Hepatic stellate cell (primary cell): ENCODE data around the gene LARP1.

Experiments used
- DNase-seq: peaks from one replicate; pipeline ENCODE4 v3.0.0; 2011; ENCODE audit warnings: low spot score

Gene LARP1

GRCh38 chr5:154858297-154858971, 103.3 kb downstream of the LARP1 start, which contains the start of gene CNOT8:
Gene CNOT8, plus strand, starts transcription at chr5:154858627. Its CDS starts 4,652 bp downstream, at chr5:154863279.
- DNase-seq = peak; percentile 90

- DNase-seq = no peak
These were observed 104.0 kb downstream of the LARP1 start for GRCh38 chr5:154858972-154859871.

- no peak for DNase-seq
These were observed 104.9 kb downstream of the LARP1 start for GRCh38 chr5:154860123-154860522.

GRCh38 chr5:154860765-154861164, 105.6 kb downstream of the LARP1 start:
- DNase-seq = no peak

- no peak for DNase-seq
These were observed 106.8 kb downstream of the LARP1 start for GRCh38 chr5:154861946-154862345.

GRCh38 chr5:154862766-154863165, 107.6 kb downstream of the LARP1 start:
- no peak for DNase-seq

- DNase-seq = no peak
These were observed 108.3 kb downstream of the LARP1 start for GRCh38 chr5:154863291-154864080.

- no peak for DNase-seq
These were observed 110.4 kb downstream of the LARP1 start for GRCh38 chr5:154865466-154866184.

GRCh38 chr5:154866841-154867240, 111.7 kb downstream of the LARP1 start:
- DNase-seq = no peak
